ENCODE data around the gene FERMT2. TPM values are rescaled to one million over a fixed set of nuclear protein-coding genes. Genes with fewer than 3 reads are reported as not detected.

FERMT2 gene
- total RNA-seq, 1 donor from 2014 or later, result 83.9 TPM

DNA sequence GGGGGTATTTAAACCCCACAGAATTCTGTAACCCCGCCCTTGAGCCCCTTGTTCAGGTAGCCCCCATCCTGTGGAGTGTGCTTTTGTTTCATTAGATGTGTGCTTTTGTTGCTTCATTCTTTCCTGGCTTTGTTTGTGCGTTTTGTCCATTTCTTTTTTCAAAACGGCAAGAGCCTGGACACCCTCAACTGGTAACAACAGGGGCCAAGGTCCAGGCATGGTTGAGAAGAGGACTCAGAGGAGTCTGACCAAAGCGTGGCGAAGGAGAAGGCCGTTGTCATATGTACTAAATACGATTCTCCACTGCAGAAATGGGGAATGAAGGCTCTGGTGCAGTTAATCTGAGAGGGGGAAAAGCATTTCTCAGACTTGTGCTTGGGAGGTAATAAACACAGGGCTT lies 113.4 kb downstream of the FERMT2 start:
- no peaks in the 10 kb centered on the region for H3K36me3 ChIP-seq (ENCODE audit: control insufficient read depth, insufficient read depth, low read length)
- H3K4me3 ChIP-seq (ENCODE audit: low read depth, low read length), result no peak overlapping the region
- H3K27me3 ChIP-seq (ENCODE audit: control insufficient read depth, insufficient read depth, low read length), result no peaks in the 10 kb centered on the region
- DNase-seq (ENCODE audit: low read depth), result no peak
- TF ChIP-seq CTCF (IDR thresholded peaks at IDR 0.05; ENCODE audit: insufficient read depth, low read length, poor library complexity, severe bottlenecking), result no peak

DNA sequence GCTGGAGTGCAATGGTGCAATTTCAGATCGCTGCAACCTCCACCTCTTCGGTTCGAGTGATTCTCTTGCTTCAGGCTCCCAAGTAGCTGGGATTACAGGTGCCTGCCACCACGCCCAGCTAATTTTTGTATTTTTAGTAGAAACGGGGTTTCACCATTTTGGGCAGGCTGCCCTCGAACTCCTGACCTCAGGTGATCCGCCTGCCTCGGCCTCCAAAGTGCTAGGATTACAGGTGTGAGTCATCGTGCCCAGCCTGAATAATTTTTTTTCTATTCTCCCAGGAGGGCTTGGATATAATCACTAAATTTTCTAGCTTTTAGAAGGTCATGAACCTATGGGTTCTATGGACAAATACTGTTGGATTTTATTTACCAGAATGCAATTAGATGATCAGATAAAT lies 114.8 kb downstream of the FERMT2 start:
- Histone ChIP-seq H3K27me3 (ENCODE audit: control insufficient read depth, insufficient read depth, low read length) (no peaks in the 10 kb centered on the region), H3K4me3 (ENCODE audit: low read depth, low read length) (no peak overlapping the region), H3K36me3 (ENCODE audit: control insufficient read depth, insufficient read depth, low read length) (no peaks in the 10 kb centered on the region)
- no peak for TF ChIP-seq CTCF (IDR thresholded peaks at IDR 0.05; ENCODE audit: insufficient read depth, low read length, poor library complexity, severe bottlenecking)
- no peak for DNase-seq (ENCODE audit: low read depth)

GRCh38 chr14:52835122-52835903 lies 115.5 kb downstream of the FERMT2 start:
- H3K4me3 ChIP-seq (ENCODE audit: low read depth, low read length), result no peak overlapping the region
- no peaks in the 10 kb centered on the region for H3K27me3 ChIP-seq (ENCODE audit: control insufficient read depth, insufficient read depth, low read length)
- no peaks in the 10 kb centered on the region for H3K36me3 ChIP-seq (ENCODE audit: control insufficient read depth, insufficient read depth, low read length)
- no peak for DNase-seq (ENCODE audit: low read depth)
- TF ChIP-seq CTCF (IDR thresholded peaks at IDR 0.05; ENCODE audit: insufficient read depth, low read length, poor library complexity, severe bottlenecking), result no peak

DNA sequence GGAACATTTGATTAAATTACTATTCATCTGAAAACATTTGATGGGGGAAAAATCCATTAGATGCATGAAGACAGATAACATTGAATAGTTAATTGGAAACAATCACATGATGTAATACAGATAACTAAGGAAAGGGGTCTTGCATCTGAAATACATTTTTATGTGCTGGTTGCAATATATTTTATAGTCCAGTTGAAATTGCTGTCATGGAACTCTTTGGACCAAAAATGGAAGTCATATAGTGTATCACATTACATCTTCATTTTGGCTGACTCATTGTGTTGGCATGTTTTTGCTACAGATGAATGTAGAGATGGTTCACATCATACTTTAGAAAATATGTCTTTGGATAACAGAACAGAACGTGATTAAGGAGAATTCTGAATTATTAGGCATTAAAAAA lies 116.4 kb downstream of the FERMT2 start:
- TF ChIP-seq CTCF (IDR thresholded peaks at IDR 0.05; ENCODE audit: insufficient read depth, low read length, poor library complexity, severe bottlenecking), result no peak
- Histone ChIP-seq H3K4me3 (ENCODE audit: low read depth, low read length) (no peak overlapping the region), H3K27me3 (ENCODE audit: control insufficient read depth, insufficient read depth, low read length) (no peaks in the 10 kb centered on the region), H3K36me3 (ENCODE audit: control insufficient read depth, insufficient read depth, low read length) (no peaks in the 10 kb centered on the region)
- no peak for DNase-seq (ENCODE audit: low read depth)

GRCh38 chr14:52833891-52834290 lies 117.0 kb downstream of the FERMT2 start:
- TF ChIP-seq CTCF (IDR thresholded peaks at IDR 0.05; ENCODE audit: insufficient read depth, low read length, poor library complexity, severe bottlenecking), result no peak
- Histone ChIP-seq H3K36me3 (ENCODE audit: control insufficient read depth, insufficient read depth, low read length) (no peaks in the 10 kb centered on the region), H3K27me3 (ENCODE audit: control insufficient read depth, insufficient read depth, low read length) (no peaks in the 10 kb centered on the region), H3K4me3 (ENCODE audit: low read depth, low read length) (no peak overlapping the region)
- no peak for DNase-seq (ENCODE audit: low read depth)
